GM12878 (cell line): ENCODE measurements around the gene ATP6V1A. TPM values are rescaled to one million over a fixed set of nuclear protein-coding genes. Genes with fewer than 3 reads are reported as not detected.

Source experiments
- CHD4 ChIP-seq: fragments of 200-600 bp; sonication (generic); IDR thresholded peaks from 2 replicates; pipeline ENCODE4 v1.6.1; 2016; ENCODE audit warnings: mild to moderate bottlenecking
- DPF2 ChIP-seq: fragments of 450-650 bp; IDR thresholded peaks from 2 replicates; pipeline ENCODE4 v1.6.1; 2017; ENCODE audit warnings: mild to moderate bottlenecking
- HCFC1 ChIP-seq: fragments of 150-350 bp; IDR thresholded peaks from 2 replicates; pipeline ENCODE4 v1.6.1; 2014; ENCODE audit warnings: low read length
- NFYA ChIP-seq: IDR thresholded peaks from 2 replicates; pipeline ENCODE4 v1.6.1; 2011; ENCODE audit warnings: low read depth, mild to moderate bottlenecking, low read length, improper control_type of control experiment, borderline replicate concordance
- RBBP5 ChIP-seq: fragments of 200-600 bp; sonication (generic); conservative IDR thresholded peaks from 2 replicates; pipeline ENCODE4 v1.6.1; 2016
- TBL1XR1 ChIP-seq: IDR thresholded peaks from 2 replicates; pipeline ENCODE4 v1.6.1; 2012; ENCODE audit warnings: low read depth, low read length, improper control_type of control experiment
- WRNIP1 ChIP-seq: IDR thresholded peaks from 2 replicates; pipeline ENCODE4 v1.6.1; 2011; ENCODE audit warnings: low read depth, low read length, improper control_type of control experiment, borderline replicate concordance
- polyA plus RNA-seq, 11 experiments: library from polyadenylated mRNA; depleted of rRNA in 4 of 11; unstranded in 6 of 11; stranded (reverse) in 5 of 11; fragments of >200 nt; fragmentation: Nextera tagmentation in 4 of 11; fragmentation: Illumina TruSeq in 1 of 11; extraction: Ambion mirVana in 4 of 11; extraction: Trizol in 1 of 11; gene quantifications; 1 replicate in 1 of 11; 2 replicates in 10 of 11; pipeline versions ENCODE4 v1.2.1 to v1.2.3, GENCODE V29; 2011 to 2016; ENCODE audit warnings: inconsistent platforms in 2 of 11, missing spikeins in 2 of 11, low read depth in 1 of 11
- total RNA-seq, 4 experiments: library from RNA; depleted of rRNA in 3 of 4; stranded (reverse); fragments of >200 nt in 3 of 4; fragmentation: Illumina TruSeq in 1 of 4; extraction: Trizol in 1 of 4; gene quantifications; 2 replicates each; pipeline versions ENCODE4 v1.2.1 to v1.2.3, GENCODE V29; 2013 to 2021
- TF ChIP-seq, protein P1 (sequence below): fragments of 450-650 bp; formaldehyde crosslinking; IDR thresholded peaks from 2 replicates; pipeline ENCODE4 v1.4.0; 2022; ENCODE audit warnings: mild to moderate bottlenecking, moderate library complexity
- TF ChIP-seq, protein P2 (sequence below): IDR thresholded peaks from 2 replicates; pipeline ENCODE4 v1.6.1; 2011; ENCODE audit warnings: low read depth, low read length, improper control_type of control experiment, borderline replicate concordance
- TF ChIP-seq, protein P3 (sequence below): IDR thresholded peaks from 2 replicates; pipeline ENCODE4 v1.6.1; 2012; ENCODE audit warnings: improper control_type of control experiment, low read depth, low read length; ENCODE audit not compliant: insufficient replicate concordance
- TF ChIP-seq, protein P4 (sequence below): fragments of 450-650 bp; IDR thresholded peaks from 2 replicates; pipeline ENCODE4 v1.6.1; 2017; ENCODE audit warnings: mild to moderate bottlenecking, moderate library complexity

The ATP6V1A gene
- total and polyA plus RNA-seq, 10 of the 15 experiments (the other 5 are each of a cell fraction or from before 2014, with no cell fraction given): 22.4 to 65.8 (median 47.7) TPM

DNA sequence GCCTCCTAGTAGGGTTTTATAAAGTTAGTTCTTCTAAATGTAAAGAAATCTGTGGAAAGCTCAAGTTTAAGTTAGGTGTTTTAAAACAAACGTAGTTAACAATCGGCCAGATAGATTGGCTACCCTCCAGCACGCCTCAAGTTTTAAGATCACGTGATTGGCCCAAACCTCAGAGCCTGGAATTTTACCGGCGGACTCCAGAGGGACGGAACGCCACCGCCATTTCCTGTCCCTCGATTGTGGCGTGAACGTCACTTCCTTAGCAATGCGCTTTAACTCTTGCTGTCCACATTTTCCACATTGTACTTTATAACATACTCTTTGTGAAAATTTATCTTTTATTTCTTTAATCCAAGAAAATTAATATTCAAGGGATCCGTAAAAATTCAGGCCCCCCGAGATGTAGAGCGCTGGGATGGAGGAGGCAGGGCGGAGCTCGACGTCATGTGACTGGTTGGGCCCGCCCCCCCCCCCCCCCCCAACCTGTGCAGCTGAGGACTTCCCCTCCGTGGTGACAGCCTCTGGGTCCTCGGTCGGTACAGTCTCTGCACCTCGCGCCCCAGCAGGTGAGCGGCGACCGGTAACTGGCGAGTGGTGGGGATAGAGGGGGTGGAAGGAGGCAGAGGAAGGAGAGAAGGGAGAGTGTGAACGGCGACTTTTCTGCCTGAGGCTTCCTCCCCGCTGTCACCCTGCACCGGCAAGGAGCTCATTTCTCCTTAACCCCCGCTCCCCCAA, at the start of gene ATP6V1A (continued):
- TF ChIP-seq WRNIP1 (no peak), TBL1XR1 (no peak), HCFC1 (no peak; the same call in none of the 2 replicates), NFYA (no peak), RBBP5 (no peak), DPF2 (no peak), CHD4 (no peak)
- TF ChIP-seq, protein P1, sequence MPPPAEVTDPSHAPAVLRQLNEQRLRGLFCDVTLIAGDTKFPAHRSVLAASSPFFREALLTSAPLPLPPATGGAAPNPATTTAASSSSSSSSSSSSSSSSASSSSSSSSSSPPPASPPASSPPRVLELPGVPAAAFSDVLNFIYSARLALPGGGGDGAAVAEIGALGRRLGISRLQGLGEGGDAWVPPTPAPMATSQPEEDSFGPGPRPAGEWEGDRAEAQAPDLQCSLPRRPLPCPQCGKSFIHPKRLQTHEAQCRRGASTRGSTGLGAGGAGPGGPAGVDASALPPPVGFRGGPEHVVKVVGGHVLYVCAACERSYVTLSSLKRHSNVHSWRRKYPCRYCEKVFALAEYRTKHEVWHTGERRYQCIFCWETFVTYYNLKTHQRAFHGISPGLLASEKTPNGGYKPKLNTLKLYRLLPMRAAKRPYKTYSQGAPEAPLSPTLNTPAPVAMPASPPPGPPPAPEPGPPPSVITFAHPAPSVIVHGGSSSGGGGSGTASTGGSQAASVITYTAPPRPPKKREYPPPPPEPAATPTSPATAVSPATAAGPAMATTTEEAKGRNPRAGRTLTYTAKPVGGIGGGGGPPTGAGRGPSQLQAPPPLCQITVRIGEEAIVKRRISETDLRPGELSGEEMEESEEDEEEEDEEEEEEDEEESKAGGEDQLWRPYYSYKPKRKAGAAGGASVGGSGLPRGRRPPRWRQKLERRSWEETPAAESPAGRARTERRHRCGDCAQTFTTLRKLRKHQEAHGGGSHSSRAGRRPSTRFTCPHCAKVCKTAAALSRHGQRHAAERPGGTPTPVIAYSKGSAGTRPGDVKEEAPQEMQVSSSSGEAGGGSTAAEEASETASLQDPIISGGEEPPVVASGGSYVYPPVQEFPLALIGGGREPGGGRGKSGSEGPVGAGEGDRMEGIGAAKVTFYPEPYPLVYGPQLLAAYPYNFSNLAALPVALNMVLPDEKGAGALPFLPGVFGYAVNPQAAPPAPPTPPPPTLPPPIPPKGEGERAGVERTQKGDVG (CRISPR knock-in tag): peak; percentile 88
- TF ChIP-seq, protein P2, sequence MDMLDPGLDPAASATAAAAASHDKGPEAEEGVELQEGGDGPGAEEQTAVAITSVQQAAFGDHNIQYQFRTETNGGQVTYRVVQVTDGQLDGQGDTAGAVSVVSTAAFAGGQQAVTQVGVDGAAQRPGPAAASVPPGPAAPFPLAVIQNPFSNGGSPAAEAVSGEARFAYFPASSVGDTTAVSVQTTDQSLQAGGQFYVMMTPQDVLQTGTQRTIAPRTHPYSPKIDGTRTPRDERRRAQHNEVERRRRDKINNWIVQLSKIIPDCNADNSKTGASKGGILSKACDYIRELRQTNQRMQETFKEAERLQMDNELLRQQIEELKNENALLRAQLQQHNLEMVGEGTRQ: peak; percentile 72
- TF ChIP-seq, protein P3, sequence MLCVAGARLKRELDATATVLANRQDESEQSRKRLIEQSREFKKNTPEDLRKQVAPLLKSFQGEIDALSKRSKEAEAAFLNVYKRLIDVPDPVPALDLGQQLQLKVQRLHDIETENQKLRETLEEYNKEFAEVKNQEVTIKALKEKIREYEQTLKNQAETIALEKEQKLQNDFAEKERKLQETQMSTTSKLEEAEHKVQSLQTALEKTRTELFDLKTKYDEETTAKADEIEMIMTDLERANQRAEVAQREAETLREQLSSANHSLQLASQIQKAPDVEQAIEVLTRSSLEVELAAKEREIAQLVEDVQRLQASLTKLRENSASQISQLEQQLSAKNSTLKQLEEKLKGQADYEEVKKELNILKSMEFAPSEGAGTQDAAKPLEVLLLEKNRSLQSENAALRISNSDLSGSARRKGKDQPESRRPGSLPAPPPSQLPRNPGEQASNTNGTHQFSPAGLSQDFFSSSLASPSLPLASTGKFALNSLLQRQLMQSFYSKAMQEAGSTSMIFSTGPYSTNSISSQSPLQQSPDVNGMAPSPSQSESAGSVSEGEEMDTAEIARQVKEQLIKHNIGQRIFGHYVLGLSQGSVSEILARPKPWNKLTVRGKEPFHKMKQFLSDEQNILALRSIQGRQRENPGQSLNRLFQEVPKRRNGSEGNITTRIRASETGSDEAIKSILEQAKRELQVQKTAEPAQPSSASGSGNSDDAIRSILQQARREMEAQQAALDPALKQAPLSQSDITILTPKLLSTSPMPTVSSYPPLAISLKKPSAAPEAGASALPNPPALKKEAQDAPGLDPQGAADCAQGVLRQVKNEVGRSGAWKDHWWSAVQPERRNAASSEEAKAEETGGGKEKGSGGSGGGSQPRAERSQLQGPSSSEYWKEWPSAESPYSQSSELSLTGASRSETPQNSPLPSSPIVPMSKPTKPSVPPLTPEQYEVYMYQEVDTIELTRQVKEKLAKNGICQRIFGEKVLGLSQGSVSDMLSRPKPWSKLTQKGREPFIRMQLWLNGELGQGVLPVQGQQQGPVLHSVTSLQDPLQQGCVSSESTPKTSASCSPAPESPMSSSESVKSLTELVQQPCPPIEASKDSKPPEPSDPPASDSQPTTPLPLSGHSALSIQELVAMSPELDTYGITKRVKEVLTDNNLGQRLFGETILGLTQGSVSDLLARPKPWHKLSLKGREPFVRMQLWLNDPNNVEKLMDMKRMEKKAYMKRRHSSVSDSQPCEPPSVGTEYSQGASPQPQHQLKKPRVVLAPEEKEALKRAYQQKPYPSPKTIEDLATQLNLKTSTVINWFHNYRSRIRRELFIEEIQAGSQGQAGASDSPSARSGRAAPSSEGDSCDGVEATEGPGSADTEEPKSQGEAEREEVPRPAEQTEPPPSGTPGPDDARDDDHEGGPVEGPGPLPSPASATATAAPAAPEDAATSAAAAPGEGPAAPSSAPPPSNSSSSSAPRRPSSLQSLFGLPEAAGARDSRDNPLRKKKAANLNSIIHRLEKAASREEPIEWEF: no peak
- TF ChIP-seq, protein P4, sequence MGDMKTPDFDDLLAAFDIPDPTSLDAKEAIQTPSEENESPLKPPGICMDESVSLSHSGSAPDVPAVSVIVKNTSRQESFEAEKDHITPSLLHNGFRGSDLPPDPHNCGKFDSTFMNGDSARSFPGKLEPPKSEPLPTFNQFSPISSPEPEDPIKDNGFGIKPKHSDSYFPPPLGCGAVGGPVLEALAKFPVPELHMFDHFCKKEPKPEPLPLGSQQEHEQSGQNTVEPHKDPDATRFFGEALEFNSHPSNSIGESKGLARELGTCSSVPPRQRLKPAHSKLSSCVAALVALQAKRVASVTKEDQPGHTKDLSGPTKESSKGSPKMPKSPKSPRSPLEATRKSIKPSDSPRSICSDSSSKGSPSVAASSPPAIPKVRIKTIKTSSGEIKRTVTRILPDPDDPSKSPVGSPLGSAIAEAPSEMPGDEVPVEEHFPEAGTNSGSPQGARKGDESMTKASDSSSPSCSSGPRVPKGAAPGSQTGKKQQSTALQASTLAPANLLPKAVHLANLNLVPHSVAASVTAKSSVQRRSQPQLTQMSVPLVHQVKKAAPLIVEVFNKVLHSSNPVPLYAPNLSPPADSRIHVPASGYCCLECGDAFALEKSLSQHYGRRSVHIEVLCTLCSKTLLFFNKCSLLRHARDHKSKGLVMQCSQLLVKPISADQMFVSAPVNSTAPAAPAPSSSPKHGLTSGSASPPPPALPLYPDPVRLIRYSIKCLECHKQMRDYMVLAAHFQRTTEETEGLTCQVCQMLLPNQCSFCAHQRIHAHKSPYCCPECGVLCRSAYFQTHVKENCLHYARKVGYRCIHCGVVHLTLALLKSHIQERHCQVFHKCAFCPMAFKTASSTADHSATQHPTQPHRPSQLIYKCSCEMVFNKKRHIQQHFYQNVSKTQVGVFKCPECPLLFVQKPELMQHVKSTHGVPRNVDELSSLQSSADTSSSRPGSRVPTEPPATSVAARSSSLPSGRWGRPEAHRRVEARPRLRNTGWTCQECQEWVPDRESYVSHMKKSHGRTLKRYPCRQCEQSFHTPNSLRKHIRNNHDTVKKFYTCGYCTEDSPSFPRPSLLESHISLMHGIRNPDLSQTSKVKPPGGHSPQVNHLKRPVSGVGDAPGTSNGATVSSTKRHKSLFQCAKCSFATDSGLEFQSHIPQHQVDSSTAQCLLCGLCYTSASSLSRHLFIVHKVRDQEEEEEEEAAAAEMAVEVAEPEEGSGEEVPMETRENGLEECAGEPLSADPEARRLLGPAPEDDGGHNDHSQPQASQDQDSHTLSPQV: no peak
